ENCODE data around the gene EHBP1L1.

DNA sequence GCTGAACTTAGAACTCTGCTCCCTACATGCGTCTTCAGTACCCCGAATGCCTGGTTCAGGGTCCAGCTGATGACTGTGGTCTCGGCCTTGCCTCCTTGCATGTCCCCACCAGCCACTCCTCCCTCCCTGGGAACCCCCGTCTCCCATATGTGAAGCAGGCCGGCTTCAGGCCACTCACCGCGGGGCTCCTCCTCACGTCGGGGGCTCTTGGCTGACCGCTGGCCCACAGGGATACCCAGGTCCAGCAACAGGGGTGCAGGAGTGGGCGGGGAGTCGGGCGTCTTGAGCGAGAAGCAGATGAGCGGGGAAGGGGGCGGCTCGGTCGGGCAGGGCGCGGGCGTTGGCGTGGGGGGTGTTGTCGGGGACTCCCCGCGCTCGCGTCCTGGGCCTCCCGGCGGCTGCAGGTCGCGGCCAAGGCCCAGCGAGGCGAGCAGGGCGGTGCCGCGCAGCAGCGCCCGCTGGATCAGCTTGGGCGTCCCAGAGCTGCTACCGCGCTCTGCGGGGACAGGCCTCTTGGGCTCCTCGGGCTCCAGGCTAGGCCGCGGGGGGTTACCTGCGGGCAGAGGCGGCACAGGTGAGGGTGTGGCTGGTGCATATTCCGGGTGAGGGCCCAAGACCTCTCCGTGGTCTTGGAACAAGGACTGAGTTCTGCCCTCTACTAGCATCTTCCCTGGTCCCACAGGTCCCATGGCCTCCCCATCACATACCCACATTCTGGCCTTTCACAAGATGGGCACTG is 23.5 kb downstream of the EHBP1L1 start:
- TF ChIP-seq, protein P1, sequence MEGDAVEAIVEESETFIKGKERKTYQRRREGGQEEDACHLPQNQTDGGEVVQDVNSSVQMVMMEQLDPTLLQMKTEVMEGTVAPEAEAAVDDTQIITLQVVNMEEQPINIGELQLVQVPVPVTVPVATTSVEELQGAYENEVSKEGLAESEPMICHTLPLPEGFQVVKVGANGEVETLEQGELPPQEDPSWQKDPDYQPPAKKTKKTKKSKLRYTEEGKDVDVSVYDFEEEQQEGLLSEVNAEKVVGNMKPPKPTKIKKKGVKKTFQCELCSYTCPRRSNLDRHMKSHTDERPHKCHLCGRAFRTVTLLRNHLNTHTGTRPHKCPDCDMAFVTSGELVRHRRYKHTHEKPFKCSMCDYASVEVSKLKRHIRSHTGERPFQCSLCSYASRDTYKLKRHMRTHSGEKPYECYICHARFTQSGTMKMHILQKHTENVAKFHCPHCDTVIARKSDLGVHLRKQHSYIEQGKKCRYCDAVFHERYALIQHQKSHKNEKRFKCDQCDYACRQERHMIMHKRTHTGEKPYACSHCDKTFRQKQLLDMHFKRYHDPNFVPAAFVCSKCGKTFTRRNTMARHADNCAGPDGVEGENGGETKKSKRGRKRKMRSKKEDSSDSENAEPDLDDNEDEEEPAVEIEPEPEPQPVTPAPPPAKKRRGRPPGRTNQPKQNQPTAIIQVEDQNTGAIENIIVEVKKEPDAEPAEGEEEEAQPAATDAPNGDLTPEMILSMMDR (IDR thresholded peaks at IDR 0.05; ENCODE audit: borderline replicate concordance, extremely low read depth, low read length, poor library complexity, severe bottlenecking) = no peak
- no peak for TF ChIP-seq EZH2 (IDR thresholded peaks at IDR 0.05; ENCODE audit: borderline replicate concordance, low read depth, low read length, severe bottlenecking)

Data from DND-41 (cell line).